ENCODE measurements around the gene HOXC6.

Gene HOXC6

DNA sequence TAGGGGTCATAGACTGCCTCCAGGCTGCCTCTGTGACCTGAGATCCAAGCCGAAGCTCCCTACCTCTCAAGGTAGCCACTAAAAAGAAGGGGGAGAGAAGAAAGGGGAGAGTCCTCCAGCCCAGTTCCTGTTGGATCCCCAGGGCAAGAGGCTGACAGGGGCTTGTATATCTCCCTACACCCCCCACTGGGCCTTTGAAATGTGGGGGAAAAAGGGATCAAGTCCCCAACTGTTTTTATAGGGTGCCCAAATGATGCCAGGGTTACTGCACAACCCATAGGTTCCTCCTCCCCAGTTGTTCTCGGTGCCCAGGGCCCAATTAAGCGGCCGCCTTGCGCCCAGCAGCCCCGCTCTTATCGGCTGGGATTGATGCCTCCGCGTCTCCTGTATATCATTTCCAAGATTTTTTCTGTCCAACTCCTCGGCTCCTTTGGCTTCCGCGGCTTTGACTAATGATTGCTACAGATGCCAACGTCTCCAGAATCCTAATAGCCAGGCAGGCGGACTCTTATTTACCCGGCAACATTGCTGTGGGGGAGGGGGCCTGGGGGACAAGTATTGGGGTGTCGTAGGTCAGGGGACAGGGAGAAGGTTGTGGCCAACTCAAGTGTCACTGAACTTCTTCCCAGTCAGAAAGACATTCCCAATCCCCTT is 17.8 kb downstream of the HOXC6 start:
- Mint-ChIP-seq H3K4me3 (no peak overlapping the region), H3K27ac (no peak overlapping the region), H3K4me1 (peaks cover 25% of the 10 kb centered on the region), H3K27me3 (peaks cover 73% of the 10 kb centered on the region), H3K9me3 (no peaks in the 10 kb centered on the region), H3K36me3 (no peaks in the 10 kb centered on the region)

DNA sequence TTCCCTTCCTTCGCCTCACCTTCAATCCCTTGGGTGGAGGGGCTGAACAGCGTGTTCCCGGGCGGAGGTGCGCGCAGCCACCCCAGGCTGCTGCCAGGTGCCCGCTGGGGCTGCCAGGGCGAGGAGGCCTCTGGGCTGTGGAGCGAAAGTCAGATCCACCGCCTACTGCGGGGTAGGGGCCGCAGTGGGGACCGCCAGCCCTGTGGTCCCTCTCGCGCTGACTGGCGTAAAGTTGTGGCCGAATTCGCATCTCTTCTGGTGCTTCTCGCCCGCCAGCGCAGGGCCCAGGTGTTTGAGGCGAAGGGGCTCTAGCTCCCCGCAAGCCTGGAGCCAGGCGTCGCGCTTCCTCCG is 18.5 kb downstream of the HOXC6 start:
- Mint-ChIP-seq H3K4me1 (peaks cover 30% of the 10 kb centered on the region), H3K27me3 (peaks cover 73% of the 10 kb centered on the region), H3K27ac (no peak overlapping the region), H3K36me3 (no peaks in the 10 kb centered on the region), H3K9me3 (no peaks in the 10 kb centered on the region), H3K4me3 (peak overlapping the region; percentile 49)

DNA sequence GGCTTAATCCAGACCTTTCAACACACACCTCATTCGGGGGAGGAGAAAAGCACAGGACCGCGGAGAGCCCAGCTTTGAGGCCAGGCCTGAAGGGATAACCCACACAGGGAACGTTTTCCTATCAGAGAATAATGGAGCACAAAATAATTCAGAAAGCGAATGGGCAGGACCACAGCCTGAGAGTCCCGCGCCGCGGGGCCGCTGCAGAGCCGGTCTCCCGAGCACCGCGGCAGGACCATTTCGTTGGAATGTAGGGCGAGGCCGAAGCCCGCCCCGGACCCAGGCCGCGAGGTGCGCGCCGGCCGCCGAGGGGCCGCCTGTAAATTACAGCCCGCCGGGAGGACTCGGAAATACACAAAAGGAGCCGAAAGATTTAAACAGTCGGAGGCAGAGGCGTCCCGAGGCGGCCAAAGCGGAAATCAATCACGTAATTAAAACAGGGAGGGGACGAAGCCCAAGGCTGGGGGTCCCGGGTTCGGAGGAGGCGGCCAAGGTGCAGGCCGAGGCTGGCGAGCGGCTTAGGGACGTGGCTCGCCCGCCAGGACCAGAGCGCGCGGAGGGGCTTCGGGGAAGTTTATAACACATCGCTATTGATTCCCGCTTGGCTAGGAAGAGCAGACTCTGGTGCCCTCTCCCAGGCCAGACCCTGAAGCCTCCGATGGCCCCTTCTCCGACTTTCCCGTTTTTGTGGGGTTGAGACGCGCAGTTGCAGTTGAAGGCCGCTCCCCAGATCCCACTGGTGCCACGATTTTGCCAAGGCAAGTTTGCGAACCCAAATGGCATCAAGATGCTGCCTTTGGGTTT is 19.1 kb downstream of the HOXC6 start:
- Mint-ChIP-seq H3K36me3 (no peaks in the 10 kb centered on the region), H3K4me3 (peak overlapping the region; percentile 49), H3K27me3 (peaks cover 75% of the 10 kb centered on the region), H3K4me1 (peaks cover 34% of the 10 kb centered on the region), H3K9me3 (no peaks in the 10 kb centered on the region), H3K27ac (no peak overlapping the region)

DNA sequence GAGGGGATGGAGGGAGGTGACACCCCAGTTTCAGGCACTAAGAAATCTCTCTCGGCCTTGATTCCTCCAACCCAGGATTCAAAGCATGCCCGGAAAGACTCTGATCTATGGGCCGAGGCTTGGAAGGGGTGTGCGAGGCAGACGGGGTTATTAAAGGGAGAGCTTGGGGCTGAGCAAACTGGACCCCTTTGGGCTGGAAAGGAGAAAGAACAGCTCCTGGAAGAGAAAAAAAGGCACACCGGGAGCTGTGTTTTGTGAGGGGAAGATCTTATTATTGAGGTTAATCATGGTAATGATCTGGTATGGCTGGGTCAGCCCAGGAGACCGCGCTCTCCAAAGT is 19.7 kb downstream of the HOXC6 start:
- peaks cover 75% of the 10 kb centered on the region for H3K27me3 Mint-ChIP-seq
- H3K9me3 Mint-ChIP-seq = no peaks in the 10 kb centered on the region
- no peak overlapping the region for H3K27ac Mint-ChIP-seq
- no peak overlapping the region for H3K4me3 Mint-ChIP-seq
- no peaks in the 10 kb centered on the region for H3K36me3 Mint-ChIP-seq
- H3K4me1 Mint-ChIP-seq = peaks cover 38% of the 10 kb centered on the region

DNA sequence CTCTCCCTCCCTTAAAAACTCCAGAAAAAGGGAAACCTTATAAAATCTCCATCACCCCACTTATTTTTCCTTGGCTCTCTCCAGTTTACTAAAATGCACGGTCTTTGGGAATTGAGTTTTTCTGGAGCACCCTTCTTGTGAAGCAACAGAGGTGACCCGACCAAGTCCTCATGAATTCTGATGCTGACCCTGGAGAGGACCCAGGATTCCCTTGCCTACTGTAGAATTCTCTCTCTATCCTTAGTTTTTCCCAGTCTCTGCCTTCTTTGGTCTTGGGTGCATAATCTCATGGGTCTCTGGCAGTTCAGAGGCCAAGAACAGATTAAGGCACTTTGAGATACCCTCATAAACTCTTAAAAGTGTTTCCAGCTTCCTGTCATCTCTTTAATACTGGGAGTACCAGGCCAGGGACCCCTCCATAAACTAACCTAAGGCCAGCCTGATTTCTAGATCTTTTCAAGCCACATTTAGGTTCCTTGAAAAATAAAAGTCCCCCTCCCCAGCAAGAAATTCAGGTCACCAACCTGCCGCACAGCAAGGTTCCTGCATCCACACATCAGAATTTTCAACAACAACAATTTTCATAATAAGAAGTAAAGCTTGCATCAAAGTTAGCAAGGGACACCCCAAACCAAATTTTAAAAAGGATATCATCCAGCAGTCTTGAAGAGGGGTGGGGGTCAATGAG is 20.3 kb downstream of the HOXC6 start:
- H3K36me3 Mint-ChIP-seq = no peaks in the 10 kb centered on the region
- H3K4me3 Mint-ChIP-seq = no peak overlapping the region
- H3K27ac Mint-ChIP-seq = no peak overlapping the region
- no peaks in the 10 kb centered on the region for H3K9me3 Mint-ChIP-seq
- peaks cover 41% of the 10 kb centered on the region for H3K4me1 Mint-ChIP-seq
- H3K27me3 Mint-ChIP-seq = peaks cover 75% of the 10 kb centered on the region

DNA sequence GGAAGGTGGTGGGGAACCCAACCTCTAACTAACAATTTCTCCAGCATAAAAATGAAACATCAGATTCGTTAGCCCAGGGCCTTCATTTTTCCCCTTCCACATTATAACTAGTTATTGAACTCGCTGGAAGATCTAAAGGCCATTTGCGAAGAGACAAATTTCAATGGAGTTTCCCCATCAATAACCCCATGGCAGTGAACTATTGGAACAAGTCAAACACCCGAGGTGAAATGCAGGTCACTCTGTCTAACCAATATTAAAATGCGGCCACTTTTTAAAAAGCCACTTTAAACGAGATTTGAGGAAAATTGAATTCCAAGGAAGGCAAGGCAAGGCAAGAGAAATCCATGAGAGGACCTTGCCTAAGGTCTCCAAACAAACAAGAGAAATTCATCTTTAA is 20.9 kb downstream of the HOXC6 start:
- Mint-ChIP-seq H3K27me3 (peaks cover 77% of the 10 kb centered on the region), H3K27ac (no peak overlapping the region), H3K4me1 (peaks cover 45% of the 10 kb centered on the region), H3K36me3 (no peaks in the 10 kb centered on the region), H3K4me3 (no peak overlapping the region), H3K9me3 (no peaks in the 10 kb centered on the region)

DNA sequence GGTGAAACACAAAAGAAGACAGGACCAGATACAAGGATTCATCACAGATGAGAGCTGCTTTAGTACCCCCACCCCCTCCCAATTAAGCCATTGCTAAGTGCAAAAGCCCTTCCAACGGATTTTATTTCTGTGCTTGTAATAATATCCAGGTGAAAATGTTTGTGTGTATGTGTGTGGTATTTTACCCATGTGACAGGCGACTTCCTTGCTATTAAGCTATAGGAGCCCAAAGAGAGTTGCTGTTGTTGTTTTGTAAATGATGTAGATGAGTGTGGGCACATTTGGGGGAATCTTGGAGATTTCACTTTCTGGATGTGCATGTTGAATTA is 22.2 kb downstream of the HOXC6 start:
- Mint-ChIP-seq H3K4me1 (peaks cover 49% of the 10 kb centered on the region), H3K4me3 (no peak overlapping the region), H3K27me3 (peaks cover 75% of the 10 kb centered on the region), H3K9me3 (no peaks in the 10 kb centered on the region), H3K36me3 (no peaks in the 10 kb centered on the region), H3K27ac (no peak overlapping the region)

DNA sequence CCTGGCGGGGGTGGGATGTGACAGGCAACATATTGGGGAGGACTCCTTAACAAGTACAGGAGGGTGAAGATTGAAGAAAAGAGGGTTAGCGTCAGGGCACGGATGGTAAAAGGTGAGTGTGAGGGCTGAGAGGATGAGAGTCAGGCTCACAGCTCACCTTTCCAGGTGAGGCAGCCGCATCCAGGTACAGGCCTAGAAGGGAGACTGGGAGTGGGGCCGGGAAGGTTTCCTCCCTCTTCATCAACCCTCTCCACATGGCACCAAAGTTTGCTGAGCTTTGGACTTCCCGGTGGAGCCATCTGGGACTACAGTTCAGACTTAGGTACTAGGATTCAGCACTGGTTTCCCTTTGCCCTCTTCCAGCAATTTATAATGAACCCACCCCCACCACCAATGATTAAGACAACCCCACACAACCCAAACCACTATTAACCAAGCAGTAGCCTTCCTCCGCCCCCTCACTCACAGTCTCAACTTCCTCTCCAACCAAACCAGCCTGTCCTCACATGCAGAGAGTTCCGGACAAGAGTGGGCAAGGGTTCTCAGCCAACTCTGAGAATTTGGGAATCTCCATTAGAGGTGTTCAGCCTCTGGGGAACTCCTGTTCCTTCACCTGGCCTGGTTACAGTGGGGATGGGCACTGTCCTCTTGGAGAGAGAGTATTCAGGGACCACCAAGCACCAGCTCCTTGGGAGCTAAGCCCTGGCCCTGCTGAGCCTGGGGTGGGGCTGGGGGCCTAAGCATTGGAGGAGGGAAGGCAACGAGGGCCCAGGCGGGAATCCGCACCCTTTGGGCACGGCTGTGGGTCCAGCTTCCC is 23.0 kb downstream of the HOXC6 start:
- no peak overlapping the region for H3K27ac Mint-ChIP-seq

DNA sequence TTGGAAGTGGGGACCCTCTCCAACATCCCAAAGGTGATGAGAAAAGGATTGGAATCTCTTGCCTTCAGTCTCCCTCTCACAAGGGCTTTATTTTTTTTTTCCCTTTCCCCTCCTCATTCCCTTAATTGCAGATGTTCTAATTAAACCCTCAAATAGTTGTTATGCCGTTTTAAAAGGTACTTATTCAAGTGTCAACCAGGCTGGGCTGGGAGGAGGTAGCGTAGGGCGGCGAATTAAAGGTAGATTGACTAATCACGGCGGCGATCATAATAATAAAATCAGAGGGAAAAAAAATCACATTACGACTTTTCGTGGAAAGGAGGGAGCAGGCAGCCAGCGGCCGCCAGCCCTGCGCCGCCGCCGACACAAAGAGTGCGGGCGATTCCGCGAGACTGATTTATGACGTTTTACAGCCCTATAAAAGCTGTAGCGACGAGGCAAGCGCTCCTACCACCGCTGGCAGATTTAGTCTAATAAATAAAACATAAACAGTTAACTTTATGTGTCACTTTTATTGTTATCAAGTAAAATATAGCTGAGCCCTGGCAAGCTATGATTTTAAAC is 23.7 kb downstream of the HOXC6 start:
- peak overlapping the region; percentile 3 for H3K4me3 Mint-ChIP-seq
- peaks cover 72% of the 10 kb centered on the region for H3K27me3 Mint-ChIP-seq
- H3K36me3 Mint-ChIP-seq = no peaks in the 10 kb centered on the region
- H3K4me1 Mint-ChIP-seq = peaks cover 43% of the 10 kb centered on the region
- no peaks in the 10 kb centered on the region for H3K9me3 Mint-ChIP-seq
- no peak overlapping the region for H3K27ac Mint-ChIP-seq

More for the DNA sequence above, 23.0 kb downstream of the HOXC6 start:
- H3K27me3 Mint-ChIP-seq = peaks cover 75% of the 10 kb centered on the region
- peaks cover 49% of the 10 kb centered on the region for H3K4me1 Mint-ChIP-seq
- no peak overlapping the region for H3K4me3 Mint-ChIP-seq
- H3K36me3 Mint-ChIP-seq = no peaks in the 10 kb centered on the region
- H3K9me3 Mint-ChIP-seq = no peaks in the 10 kb centered on the region

DNA sequence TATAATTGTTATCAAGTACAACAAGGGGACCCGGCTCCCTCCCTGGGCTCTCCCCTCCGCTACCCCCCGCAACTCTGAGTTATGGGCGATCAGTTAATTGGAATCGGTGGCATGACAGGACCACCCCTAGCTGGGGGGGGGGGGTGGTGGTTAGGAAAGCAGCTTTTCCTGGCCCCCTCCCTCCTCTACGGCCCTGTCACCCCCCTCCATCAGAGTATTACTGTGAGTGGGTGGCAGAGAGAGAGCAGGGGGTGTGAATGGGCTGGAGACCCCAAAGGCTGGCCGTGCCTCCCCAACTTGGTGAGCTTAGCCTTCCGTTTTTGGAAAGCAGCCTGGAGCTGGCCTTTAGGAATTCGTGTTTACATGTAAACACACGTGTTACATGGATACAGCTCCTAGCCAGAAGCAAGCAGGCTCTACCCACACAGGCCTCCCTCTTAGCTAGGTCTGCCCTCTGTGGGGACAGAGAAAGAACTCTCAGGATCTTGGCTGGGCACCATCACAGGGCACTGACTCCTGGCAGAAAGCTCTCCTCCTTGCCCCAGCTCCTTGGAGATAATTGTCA is 24.3 kb downstream of the HOXC6 start:
- Mint-ChIP-seq H3K27ac (peak overlapping the region; percentile 30), H3K9me3 (no peaks in the 10 kb centered on the region)

DNA sequence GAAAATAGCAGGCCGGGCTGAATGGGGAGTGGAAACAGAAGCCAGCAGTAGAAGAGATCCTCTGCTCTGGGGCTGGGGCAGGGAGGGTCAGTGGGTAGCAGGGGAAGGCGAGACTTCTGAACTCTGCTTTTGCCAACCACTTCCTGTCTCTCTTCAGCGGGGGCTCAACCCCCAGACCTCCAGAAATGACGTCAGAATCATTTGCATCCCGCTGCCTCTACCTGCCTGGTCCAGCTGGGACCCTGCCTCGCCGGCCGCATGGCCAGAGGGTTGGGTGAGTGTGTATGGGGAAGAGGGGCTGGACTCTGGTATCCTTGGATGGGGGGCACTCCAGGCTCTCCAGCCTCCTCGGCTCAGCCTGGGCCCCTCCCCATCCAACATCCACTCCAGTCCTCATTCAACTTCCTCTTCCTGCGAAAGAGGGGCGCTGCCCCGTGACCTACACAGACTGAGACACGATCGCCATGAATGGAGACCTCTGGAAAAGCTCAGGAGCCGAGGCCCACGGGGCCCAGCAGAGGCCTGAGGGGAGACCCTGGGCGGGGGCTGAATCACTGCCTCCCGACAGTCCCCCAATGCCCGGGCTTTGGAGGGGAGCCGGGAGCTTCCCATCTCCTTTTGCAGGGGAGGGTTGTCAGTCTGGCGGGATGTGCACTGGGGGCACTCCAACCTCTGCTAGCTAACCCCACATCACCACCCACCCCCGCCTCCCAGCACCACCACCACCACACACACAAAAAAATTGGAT is 24.9 kb downstream of the HOXC6 start:
- Mint-ChIP-seq H3K27ac (peak overlapping the region; percentile 30), H3K36me3 (no peaks in the 10 kb centered on the region), H3K9me3 (no peaks in the 10 kb centered on the region), H3K27me3 (peaks cover 72% of the 10 kb centered on the region), H3K4me3 (peak overlapping the region; percentile 52), H3K4me1 (peaks cover 37% of the 10 kb centered on the region)

More for the DNA sequence above, 24.3 kb downstream of the HOXC6 start:
- no peaks in the 10 kb centered on the region for H3K36me3 Mint-ChIP-seq
- peaks cover 40% of the 10 kb centered on the region for H3K4me1 Mint-ChIP-seq
- H3K4me3 Mint-ChIP-seq = peak overlapping the region; percentile 30
- peaks cover 75% of the 10 kb centered on the region for H3K27me3 Mint-ChIP-seq

DNA sequence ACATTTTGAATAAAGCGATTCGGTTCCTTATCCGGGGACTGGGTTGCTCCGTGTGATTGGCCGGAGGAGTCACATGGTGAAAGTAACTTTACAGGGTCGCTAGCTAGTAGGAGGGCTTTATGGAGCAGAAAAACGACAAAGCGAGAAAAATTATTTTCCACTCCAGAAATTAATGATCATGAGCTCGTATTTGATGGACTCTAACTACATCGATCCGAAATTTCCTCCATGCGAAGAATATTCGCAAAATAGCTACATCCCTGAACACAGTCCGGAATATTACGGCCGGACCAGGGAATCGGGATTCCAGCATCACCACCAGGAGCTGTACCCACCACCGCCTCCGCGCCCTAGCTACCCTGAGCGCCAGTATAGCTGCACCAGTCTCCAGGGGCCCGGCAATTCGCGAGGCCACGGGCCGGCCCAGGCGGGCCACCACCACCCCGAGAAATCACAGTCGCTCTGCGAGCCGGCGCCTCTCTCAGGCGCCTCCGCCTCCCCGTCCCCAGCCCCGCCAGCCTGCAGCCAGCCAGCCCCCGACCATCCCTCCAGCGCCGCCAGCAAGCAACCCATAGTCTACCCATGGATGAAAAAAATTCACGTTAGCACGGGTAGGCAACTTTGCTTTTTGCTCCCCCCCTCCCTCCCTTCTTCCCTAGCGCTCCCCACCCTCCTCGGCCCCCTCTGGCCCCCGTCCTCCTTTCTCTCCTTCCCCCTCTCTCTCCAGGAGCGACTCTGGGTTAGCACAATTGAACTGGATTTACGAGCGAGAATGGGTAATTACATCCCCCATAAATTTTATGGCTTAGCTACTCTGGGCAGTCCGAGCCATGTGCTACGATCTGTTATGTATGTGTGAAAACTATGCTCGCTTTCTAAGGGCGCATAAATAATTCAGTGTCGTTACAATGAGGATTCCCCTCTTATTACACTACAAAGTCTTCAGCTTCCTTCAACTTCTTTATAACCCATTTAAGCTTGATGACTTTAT is 25.8 kb downstream of the HOXC6 start, which contains the start of gene HOXC4:
Gene HOXC4 (plus strand): TSS at position 85 of the 991 bp plus-strand sequence. CDS start 88 bp downstream, at position 173.
- Mint-ChIP-seq H3K27me3 (peaks cover 71% of the 10 kb centered on the region), H3K36me3 (no peaks in the 10 kb centered on the region), H3K27ac (peak within 1 kb of the TSS; percentile 35), H3K9me3 (no peaks in the 10 kb centered on the region), H3K4me1 (peaks cover 37% of the 10 kb centered on the region), H3K4me3 (peak within 1 kb of the TSS; percentile 67)

DNA sequence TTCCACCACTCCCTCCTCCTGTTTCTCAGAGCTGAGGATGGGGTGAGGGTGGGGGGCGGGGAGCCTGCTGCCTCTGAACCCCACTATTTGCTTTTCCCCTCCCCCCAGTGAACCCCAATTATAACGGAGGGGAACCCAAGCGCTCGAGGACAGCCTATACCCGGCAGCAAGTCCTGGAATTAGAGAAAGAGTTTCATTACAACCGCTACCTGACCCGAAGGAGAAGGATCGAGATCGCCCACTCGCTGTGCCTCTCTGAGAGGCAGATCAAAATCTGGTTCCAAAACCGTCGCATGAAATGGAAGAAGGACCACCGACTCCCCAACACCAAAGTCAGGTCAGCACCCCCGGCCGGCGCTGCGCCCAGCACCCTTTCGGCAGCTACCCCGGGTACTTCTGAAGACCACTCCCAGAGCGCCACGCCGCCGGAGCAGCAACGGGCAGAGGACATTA is 26.5 kb downstream of the HOXC6 start:
- peaks cover 71% of the 10 kb centered on the region for H3K27me3 Mint-ChIP-seq
- peaks cover 36% of the 10 kb centered on the region for H3K4me1 Mint-ChIP-seq
- no peak overlapping the region for H3K27ac Mint-ChIP-seq

More for the DNA sequence above, 26.5 kb downstream of the HOXC6 start:
- Mint-ChIP-seq H3K36me3 (no peaks in the 10 kb centered on the region), H3K4me3 (no peak overlapping the region), H3K9me3 (no peaks in the 10 kb centered on the region)
